NCI-H510A treated with DMSO at 0.1 percent for 48 hours (cell line): ENCODE data around the gene SSU72.

Experiments used
- DNase-seq: peaks from one replicate; lab custom pipeline; 2025; lab: John Stamatoyannopoulos, UW

Gene SSU72

GRCh38 chr1:1610796-1611195 is 36.1 kb upstream of the SSU72 start:
- no peak for DNase-seq

DNA sequence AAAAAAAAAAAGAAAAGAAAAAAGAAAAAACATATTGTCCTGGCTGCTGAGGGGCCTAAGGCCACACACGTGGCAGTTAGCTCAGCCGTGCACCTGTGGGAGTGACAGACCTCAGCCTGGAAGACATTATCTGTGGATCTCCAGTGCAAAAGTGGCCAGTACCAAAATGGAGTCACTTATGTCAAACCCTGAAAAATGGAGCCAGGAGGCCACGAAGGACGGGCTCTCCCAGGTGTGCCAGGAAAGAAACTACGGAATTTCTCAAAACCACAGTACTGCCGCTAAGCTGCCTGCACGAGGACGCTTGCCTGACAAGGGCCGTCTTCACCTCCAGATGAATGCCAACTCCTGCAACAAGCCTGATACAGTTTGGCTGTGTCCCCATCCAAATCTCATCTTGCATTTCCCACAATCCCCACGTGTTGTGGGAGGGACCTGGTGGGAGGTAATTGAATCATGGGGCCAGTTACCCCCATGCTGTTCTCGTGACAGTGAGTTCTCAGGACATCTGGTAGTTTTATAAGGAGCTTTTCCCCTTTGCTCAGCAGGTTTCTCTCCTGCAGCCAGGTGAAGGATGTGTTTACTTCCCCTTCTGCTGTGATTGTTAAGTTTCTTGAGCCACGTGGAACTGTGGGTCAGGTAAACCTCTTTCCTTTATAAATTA is 35.3 kb upstream of the SSU72 start:
- DNase-seq = no peak

- DNase-seq = no peak
These were observed 31.6 kb upstream of the SSU72 start for GRCh38 chr1:1606232-1606631.

DNA sequence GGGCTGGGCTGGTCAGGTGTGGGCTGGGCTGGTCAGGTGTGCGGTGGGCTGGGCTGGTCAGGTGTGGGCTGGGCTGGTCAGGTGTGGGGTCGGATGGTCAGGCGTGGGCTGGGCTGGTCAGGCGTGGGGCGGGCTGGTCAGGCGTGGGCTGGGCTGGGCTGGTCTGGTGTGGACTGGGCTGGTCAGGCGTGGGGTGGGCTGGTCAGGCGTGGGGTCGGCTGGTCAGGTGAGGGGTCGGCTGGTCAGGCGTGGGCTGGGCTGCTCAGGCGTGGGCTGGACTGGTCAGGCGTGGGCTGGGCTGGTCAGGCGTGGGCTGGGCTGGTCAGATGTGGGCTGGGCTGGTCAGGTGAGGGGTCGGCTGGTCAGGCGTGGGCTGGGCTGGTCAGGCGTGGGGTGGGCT is 31.1 kb upstream of the SSU72 start:
- no peak for DNase-seq

GRCh38 chr1:1605034-1605591 is 30.4 kb upstream of the SSU72 start:
- DNase-seq = no peak

DNA sequence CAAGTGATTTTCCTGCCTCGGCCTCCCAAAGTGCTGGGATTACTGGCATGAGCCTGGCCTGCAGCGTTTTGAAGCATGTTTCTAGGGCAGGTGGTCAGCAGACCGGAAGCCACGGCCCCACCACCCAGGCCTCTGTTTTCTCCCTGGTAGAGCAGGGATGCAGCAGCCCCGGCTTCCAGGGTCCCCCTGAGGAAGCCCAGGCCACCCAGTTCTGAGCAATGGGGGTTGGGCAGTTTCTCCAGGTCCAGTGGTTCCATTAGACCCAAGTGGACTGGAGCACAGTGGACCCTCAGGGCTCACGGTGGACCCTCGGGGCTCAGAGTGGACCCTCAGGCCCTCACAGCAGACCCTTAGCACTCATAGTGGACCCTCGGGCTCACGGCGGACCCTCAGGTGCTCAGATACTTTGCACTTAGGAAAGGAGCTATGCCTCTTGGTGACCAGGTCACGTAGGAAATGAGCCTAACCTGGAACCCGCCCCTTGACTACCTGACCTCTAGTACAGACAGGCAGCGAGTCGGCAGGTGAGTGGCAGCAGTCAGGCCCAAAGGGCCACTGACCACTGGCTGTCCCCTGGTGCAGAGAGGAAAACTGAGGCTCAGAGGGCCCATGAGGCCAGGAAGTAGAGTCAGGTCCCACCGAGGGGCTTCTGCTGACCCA is 29.8 kb upstream of the SSU72 start:
- no peak for DNase-seq

DNA sequence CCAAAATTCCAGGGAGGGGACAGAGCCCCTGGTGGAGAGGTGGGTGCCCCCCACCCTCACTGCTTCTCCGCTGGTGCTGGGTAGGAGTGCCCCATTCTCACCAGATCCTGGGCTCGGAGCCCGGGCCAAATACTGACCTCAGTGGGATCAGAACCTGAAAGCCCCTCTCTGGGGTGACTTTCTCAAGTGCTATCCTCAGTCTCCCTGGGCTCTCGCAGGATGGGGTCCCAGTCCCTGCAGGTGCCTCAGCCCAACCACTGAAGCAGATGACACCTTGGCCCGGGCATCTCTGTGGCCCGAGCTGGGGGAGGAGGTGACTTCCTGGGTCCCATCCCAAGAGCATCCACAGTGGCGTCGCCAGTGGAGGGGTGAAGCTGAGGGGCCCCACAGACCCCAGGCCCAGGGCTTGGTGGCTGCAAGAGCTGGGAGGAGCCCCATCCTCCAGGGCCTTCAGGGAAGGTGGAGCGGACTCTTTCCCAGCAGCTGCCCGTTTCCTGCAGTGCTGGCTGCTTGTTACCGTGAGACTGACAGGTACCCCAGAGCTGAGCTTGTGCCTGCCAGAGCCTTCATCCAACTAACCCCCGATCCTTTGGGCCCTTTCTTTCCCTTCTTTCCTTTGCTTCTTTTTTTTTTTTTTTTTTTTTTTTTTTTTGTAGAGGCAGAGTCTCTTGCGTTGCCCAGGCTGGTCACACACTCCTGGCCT is 29.2 kb upstream of the SSU72 start:
- no peak for DNase-seq

DNA sequence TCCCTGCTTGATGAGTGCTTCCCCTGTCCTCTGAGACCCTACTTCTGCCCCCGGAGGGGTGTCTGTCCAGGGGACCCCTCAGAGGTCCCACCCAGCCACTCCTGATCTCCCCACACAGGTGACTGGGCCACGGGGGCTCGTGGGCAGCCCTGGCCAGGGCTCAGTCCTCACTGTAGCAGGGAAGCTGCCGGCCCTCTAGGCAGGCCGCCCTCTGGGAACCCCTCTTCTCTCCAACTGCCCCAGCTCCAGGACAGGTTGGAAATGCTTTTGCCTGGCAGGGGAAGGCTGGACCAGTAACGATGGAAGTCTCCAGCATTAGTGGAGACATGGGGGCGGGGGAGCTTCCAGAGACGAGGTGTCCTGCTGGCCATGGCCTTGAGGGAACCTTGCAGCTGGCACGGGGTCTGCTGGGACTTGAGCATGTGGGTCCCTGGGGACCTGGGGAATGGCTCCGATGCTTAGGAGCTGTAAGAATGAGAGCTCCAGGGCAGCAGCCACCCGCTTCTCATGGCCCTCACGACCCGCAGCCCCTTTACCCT is 28.4 kb upstream of the SSU72 start:
- no peak for DNase-seq

- DNase-seq = no peak
These were observed 27.8 kb upstream of the SSU72 start for GRCh38 chr1:1602304-1602967.

DNA sequence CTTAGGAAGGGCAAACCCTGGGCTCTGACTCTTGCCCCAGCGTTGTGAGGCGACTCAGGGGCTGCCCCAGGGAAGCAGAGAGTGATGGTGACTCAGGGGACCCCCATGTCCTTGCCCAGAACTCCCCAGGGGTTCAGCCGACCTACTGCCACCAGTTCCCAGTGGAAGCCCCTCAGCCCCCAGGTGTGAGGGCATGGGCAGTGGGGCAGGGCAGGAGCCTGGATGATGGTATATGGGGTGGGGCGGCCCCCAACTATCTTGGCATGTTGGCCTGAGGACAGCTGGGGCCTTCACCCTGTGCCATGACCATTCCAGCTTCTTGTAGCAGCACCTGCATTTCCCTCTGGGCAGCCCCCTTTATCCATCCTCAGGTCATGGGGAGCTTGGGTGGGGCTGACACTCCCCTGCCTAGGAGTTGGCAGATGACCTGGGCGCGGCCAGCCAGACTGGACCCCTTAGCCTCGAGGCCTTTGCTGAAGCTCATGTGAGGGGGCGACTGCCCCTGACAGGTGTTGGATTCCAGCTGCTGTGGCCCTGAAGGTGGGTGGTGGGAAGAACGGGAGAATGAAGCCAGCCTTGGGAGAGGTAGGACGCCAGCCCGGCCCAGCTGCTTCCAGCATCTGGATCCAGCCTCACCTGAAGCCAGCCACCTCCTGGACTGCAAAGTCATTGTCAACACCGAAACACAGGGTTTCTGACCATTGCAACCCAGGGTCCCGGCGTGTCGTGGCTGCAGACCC is 27.1 kb upstream of the SSU72 start:
- DNase-seq = no peak

DNA sequence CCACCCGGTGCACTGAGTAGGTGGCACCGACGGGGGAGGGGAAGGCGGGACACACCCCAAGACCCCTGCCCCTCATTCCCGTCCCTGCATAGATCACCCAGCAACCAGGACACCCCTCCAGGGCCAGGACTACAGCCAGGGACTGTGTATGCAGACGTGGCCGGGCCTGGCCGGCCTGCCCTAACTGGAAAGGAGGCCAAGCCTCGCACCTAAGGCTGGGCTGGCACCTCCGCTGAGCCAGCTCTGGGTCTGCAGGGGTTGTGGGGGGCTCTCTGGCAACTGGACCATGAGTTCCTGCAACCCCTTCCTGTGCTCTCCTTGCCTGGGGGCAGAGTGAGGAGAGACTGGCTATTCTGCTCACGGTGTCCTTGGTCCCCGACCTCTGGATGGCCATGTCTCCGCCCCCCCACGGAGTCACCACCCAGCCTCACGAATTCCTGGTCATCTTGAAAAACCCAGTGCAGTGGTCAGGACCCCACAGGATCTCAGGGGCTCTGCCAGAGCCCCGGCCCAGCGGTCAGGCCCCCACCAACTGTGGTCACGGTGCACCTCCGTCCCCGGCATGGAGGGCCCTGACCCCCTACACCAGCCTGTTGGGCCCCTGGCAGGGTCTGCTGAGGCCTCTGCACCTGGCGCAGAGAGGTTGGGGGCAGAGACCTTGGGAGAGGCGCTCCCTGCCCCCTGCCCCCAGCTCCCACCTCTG is 26.3 kb upstream of the SSU72 start:
- no peak for DNase-seq

DNA sequence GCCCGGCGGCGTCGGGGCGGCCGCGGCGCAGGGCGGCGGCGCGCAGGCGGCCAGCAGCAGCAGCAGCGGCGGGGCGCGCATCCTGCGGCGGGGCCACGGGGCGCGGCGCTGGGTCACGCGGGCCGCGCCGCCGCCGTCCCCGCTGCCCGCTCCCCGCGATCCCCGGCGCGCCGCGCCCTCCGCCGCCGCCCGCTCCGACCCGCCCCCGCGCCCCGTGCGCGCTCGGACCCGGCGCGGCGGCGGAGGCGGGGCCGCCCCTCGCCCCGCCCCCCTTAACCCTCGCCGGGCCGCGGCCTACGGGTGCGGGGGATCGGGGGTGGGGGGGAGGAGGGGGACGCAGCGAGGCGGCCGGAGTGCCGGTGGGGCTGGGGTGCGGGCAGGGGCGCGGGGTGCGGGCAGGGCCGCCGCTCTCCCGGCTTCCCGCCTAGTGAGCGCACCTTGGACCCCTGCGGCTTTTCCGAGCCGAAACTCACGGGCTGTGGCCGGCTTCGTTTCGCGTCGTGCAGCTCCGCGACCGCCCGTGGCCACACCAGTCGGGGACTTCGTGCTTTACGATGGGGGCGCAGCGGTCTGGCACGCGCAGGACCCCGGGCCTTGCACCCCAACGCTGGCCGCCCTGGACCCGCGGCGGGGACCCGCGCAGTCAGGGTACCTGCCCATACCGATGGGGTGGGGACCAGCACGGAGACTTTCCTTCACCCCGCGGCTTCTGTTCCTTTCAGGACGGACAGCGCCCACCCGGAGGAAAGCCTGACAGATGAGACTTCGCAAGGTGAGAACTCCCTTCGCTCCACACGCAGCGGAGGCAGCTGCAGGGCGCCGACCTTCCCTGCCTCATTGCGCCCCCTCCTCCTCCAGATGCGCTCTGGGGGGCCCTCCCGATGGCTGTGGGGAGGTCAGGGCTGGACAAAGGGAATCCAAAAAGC is 25.5 kb upstream of the SSU72 start, which contains the start of gene FNDC10:
Gene FNDC10, minus strand, starts transcription at position 201 of the 926 bp plus-strand sequence. Its CDS starts 120 bp downstream, at position 81.
- DNase-seq = no peak

- no peak for DNase-seq
These were observed 24.6 kb upstream of the SSU72 start for GRCh38 chr1:1599030-1599934.

DNA sequence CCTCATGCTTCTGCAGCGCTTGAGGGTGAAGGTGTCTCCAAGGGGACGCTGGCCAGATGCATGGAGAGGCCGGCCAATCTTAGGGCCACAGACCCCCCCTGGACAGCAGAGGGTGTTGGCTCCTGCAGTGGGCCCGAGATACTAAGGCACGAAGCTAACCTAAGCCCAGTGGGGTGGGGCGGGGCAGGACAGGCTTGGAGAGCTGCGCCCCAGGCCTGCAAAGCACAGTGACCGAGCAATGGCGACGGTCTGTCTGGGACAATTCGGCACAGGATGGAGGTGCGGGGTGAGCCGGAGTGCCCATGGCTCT is 24.0 kb upstream of the SSU72 start:
- DNase-seq = no peak

- DNase-seq = no peak
These were observed 23.5 kb upstream of the SSU72 start for GRCh38 chr1:1598051-1598719.

- DNase-seq = no peak
These were observed 22.7 kb upstream of the SSU72 start for GRCh38 chr1:1597275-1597930.

- DNase-seq = no peak
These were observed 22.0 kb upstream of the SSU72 start for GRCh38 chr1:1596493-1597274.
